WTC11 (cell line): ENCODE results near the gene ACER1. TPM values are rescaled to one million over a fixed set of nuclear protein-coding genes. Genes with fewer than 3 reads are reported as not detected.

Source experiments
- ATAC-seq: fragments of 200-7000 bp; cut with Tn5 transposase; 2 replicates; pipeline ENCODE4 v1.10.0; 2021; ENCODE audit warnings: mild to moderate bottlenecking, moderate library complexity
- CTCF ChIA-PET: fragments of 300-600 bp; sonication (Branson Sonifier 250); formaldehyde crosslinking; loops from one replicate; lab custom pipeline; 2021; ENCODE audit warnings: antibody characterized with exemption; lab: Charles Lee
- POLR2A ChIA-PET: fragments of 350-600 bp; sonication (Branson Sonifier 250); formaldehyde crosslinking; loops from one replicate; lab custom pipeline; 2021; ENCODE audit warnings: antibody characterized with exemption; lab: Charles Lee
- DNase-seq: peaks from one replicate; pipeline ENCODE4 v3.0.0; 2021; ENCODE audit warnings: low spot score
- H3K27ac Mint-ChIP-seq: 2 replicates; pipeline ENCODE4 v1.8.0; 2021; ENCODE audit warnings: mixed read lengths
- H3K27me3 Mint-ChIP-seq: 2 replicates; pipeline ENCODE4 v1.8.0; 2021; ENCODE audit warnings: low read depth, mild to moderate bottlenecking, moderate library complexity, mixed read lengths
- H3K36me3 Mint-ChIP-seq: 2 replicates; pipeline ENCODE4 v1.8.0; 2021; ENCODE audit warnings: mixed read lengths
- H3K4me1 Mint-ChIP-seq: 2 replicates; pipeline ENCODE4 v1.8.0; 2022; ENCODE audit warnings: mixed read lengths
- H3K4me3 Mint-ChIP-seq: 2 replicates; pipeline ENCODE4 v1.8.0; 2021; ENCODE audit warnings: mild to moderate bottlenecking, moderate library complexity, mixed read lengths
- H3K9me3 Mint-ChIP-seq: 2 replicates; pipeline ENCODE4 v1.8.0; 2021; ENCODE audit warnings: mixed read lengths
- AR ChIP-seq: fragments of 250-450 bp; sonication (Bioruptor Pico); IDR thresholded peaks from 2 replicates; pipeline ENCODE4 v1.9.0; 2021; ENCODE audit warnings: mild to moderate bottlenecking
- ATF1 ChIP-seq: sonication (generic); formaldehyde crosslinking; IDR thresholded peaks from 2 replicates; pipeline ENCODE4 v1.8.1; 2023; ENCODE audit warnings: mild to moderate bottlenecking, moderate library complexity, missing genetic modification reagents
- EMX1 ChIP-seq: fragments of 250-450 bp; sonication (Bioruptor Pico); IDR thresholded peaks from 2 replicates; pipeline ENCODE4 v1.8.0; 2021; ENCODE audit warnings: mild to moderate bottlenecking
- ERG ChIP-seq: fragments of 250-450 bp; sonication (Bioruptor Pico); IDR thresholded peaks from 2 replicates; pipeline ENCODE4 v1.8.0; 2021; ENCODE audit warnings: mild to moderate bottlenecking
- ETV6 ChIP-seq: sonication (generic); formaldehyde crosslinking; IDR thresholded peaks from 2 replicates; pipeline ENCODE4 v1.8.1; 2022; ENCODE audit warnings: mild to moderate bottlenecking, missing genetic modification reagents
- FOXJ3 ChIP-seq: sonication (generic); formaldehyde crosslinking; IDR thresholded peaks from 2 replicates; pipeline ENCODE4 v1.9.0; 2021; ENCODE audit warnings: missing genetic modification reagents, mild to moderate bottlenecking, borderline replicate concordance
- IRF2 ChIP-seq: sonication (generic); formaldehyde crosslinking; IDR thresholded peaks from 2 replicates; pipeline ENCODE4 v1.8.0; 2022; ENCODE audit warnings: low read depth, missing genetic modification reagents, borderline replicate concordance
- JAZF1 ChIP-seq: fragments of 250-450 bp; sonication (Bioruptor Pico); IDR thresholded peaks from 2 replicates; pipeline ENCODE4 v1.9.0; 2021; ENCODE audit warnings: moderate library complexity, mild to moderate bottlenecking, inconsistent platforms
- MAX ChIP-seq: sonication (generic); formaldehyde crosslinking; IDR thresholded peaks from 2 replicates; pipeline ENCODE4 v1.8.0; 2022; ENCODE audit warnings: mild to moderate bottlenecking, missing genetic modification reagents
- MYBL2 ChIP-seq: sonication (generic); formaldehyde crosslinking; IDR thresholded peaks from 2 replicates; pipeline ENCODE4 v1.8.1; 2023; ENCODE audit warnings: mild to moderate bottlenecking, moderate library complexity, missing genetic modification reagents
- NFATC4 ChIP-seq: fragments of 250-450 bp; sonication (Bioruptor Pico); IDR thresholded peaks from 2 replicates; pipeline ENCODE4 v1.9.0; 2021; ENCODE audit warnings: mild to moderate bottlenecking
- PRDM15 ChIP-seq: sonication (generic); formaldehyde crosslinking; IDR thresholded peaks from 2 replicates; pipeline ENCODE4 v1.8.0; 2022; ENCODE audit warnings: missing genetic modification reagents
- SMAD3 ChIP-seq: sonication (generic); formaldehyde crosslinking; IDR thresholded peaks from 2 replicates; pipeline ENCODE4 v1.8.0; 2022; ENCODE audit warnings: missing genetic modification reagents, mild to moderate bottlenecking, borderline replicate concordance
- SMAD4 ChIP-seq: sonication (generic); formaldehyde crosslinking; IDR thresholded peaks from 2 replicates; pipeline ENCODE4 v1.8.0; 2022; ENCODE audit warnings: mild to moderate bottlenecking, missing genetic modification reagents
- SOX15 ChIP-seq: fragments of 250-450 bp; sonication (Bioruptor Pico); IDR thresholded peaks from 2 replicates; pipeline ENCODE4 v1.9.0; 2021; ENCODE audit warnings: mild to moderate bottlenecking
- SP1 ChIP-seq: sonication (generic); formaldehyde crosslinking; conservative IDR thresholded peaks from 2 replicates; pipeline ENCODE4 v1.8.1; 2022; ENCODE audit warnings: missing genetic modification reagents
- STAT6 ChIP-seq: sonication (generic); formaldehyde crosslinking; conservative IDR thresholded peaks from 2 replicates; pipeline ENCODE4 v1.8.1; 2023; ENCODE audit warnings: mild to moderate bottlenecking, low read depth, missing genetic modification reagents, moderate library complexity
- TCF7 ChIP-seq: sonication (generic); formaldehyde crosslinking; IDR thresholded peaks from 2 replicates; pipeline ENCODE4 v1.8.0; 2022; ENCODE audit warnings: mild to moderate bottlenecking, low read depth, missing genetic modification reagents, moderate library complexity
- USF1 ChIP-seq: sonication (generic); formaldehyde crosslinking; IDR thresholded peaks from 2 replicates; pipeline ENCODE4 v1.8.0; 2022; ENCODE audit warnings: mild to moderate bottlenecking, missing genetic modification reagents
- ZBTB43 ChIP-seq: sonication (generic); formaldehyde crosslinking; IDR thresholded peaks from 2 replicates; pipeline ENCODE4 v1.8.1; 2023; ENCODE audit warnings: mild to moderate bottlenecking, missing genetic modification reagents
- ZNF263 ChIP-seq: sonication (generic); formaldehyde crosslinking; IDR thresholded peaks from 2 replicates; pipeline ENCODE4 v1.8.1; 2022; ENCODE audit warnings: low read depth, mild to moderate bottlenecking, moderate library complexity, missing genetic modification reagents
- ZNF671 ChIP-seq: fragments of 250-450 bp; sonication (Bioruptor Pico); IDR thresholded peaks from 2 replicates; pipeline ENCODE4 v1.8.0; 2021; ENCODE audit warnings: mild to moderate bottlenecking
- total RNA-seq: library from RNA; stranded (reverse); gene quantifications from 3 replicates; pipeline ENCODE4 v1.2.3, GENCODE V29; 2021

The ACER1 gene
- total RNA-seq, 1 experiment from 2014 or later, result not detected

GRCh38 chr19:6322284-6322683 lies 11.1 kb downstream of the ACER1 start (continued):
- TF ChIP-seq JAZF1 (CRISPR knock-in tag) (no peak), ATF1 (no peak), SMAD3 (CRISPR knock-in tag) (no peak), TCF7 (CRISPR knock-in tag) (no peak), SOX15 (CRISPR knock-in tag) (no peak), EMX1 (CRISPR knock-in tag) (no peak), SMAD4 (CRISPR knock-in tag) (no peak), MAX (no peak), SP1 (CRISPR knock-in tag) (no peak), ZNF263 (CRISPR knock-in tag) (no peak), USF1 (CRISPR knock-in tag) (no peak)
- TF ChIP-seq, all 79 proteins: peak for 0

- ATAC-seq, result no peak
- Mint-ChIP-seq H3K4me3 (no peak overlapping the region), H3K36me3 (peaks cover 12% of the 10 kb centered on the region), H3K4me1 (no peaks in the 10 kb centered on the region), H3K9me3 (peaks cover 36% of the 10 kb centered on the region), H3K27ac (no peak overlapping the region), H3K27me3 (peaks cover 17% of the 10 kb centered on the region)
- TF ChIP-seq ETV6 (CRISPR knock-in tag) (no peak), ZNF671 (CRISPR knock-in tag) (no peak), MYBL2 (CRISPR knock-in tag) (no peak), ERG (no peak), NFATC4 (no peak), AR (no peak), FOXJ3 (CRISPR knock-in tag) (no peak), IRF2 (CRISPR knock-in tag) (no peak)
- CTCF ChIA-PET, result interaction anchor here (1.4 kb wide), 1 partner anchor 35 kb away, joined by 5 read pairs; no protein-coding TSS in a partner anchor
- no peak for DNase-seq
- POLR2A ChIA-PET, result no interaction called here
Observed at GRCh38 chr19:6319376-6319775, 14.0 kb downstream of the ACER1 start.

GRCh38 chr19:6318772-6319171 lies 14.6 kb downstream of the ACER1 start:
- H3K4me1 Mint-ChIP-seq, result no peaks in the 10 kb centered on the region
- no peak for TF ChIP-seq FOXJ3 (CRISPR knock-in tag)
- TF ChIP-seq ZBTB43, result no peak
- no peak for TF ChIP-seq PRDM15 (CRISPR knock-in tag)
- TF ChIP-seq STAT6 (CRISPR knock-in tag), result no peak
- ChIA-PET POLR2A (no interaction called here), CTCF (interaction anchor here (1.4 kb wide), 1 partner anchor 35 kb away, joined by 5 read pairs; no protein-coding TSS in a partner anchor)
- peaks cover 37% of the 10 kb centered on the region for H3K9me3 Mint-ChIP-seq
- peaks cover 12% of the 10 kb centered on the region for H3K36me3 Mint-ChIP-seq
- peaks cover 17% of the 10 kb centered on the region for H3K27me3 Mint-ChIP-seq
- no peak overlapping the region for H3K4me3 Mint-ChIP-seq
- DNase-seq, result no peak
- H3K27ac Mint-ChIP-seq, result no peak overlapping the region
- ATAC-seq, result no peak
